COR-L47 (cell line): ENCODE data around the gene FCHSD2.

ENCODE experiments used
- DNase-seq: peaks from one replicate; lab custom pipeline; 2025; lab: John Stamatoyannopoulos, UW

Gene FCHSD2

GRCh38 chr11:73172992-73173656 lies 31.0 kb upstream of the FCHSD2 start:
- no peak for DNase-seq

GRCh38 chr11:73171436-73172161 lies 29.5 kb upstream of the FCHSD2 start:
- DNase-seq: no peak

- DNase-seq: no peak
Observed at GRCh38 chr11:73170140-73170539, 28.0 kb upstream of the FCHSD2 start.

GRCh38 chr11:73168925-73169579 lies 26.9 kb upstream of the FCHSD2 start:
- DNase-seq: no peak

- DNase-seq: no peak
Observed at GRCh38 chr11:73167363-73167954, 25.3 kb upstream of the FCHSD2 start.

- DNase-seq: no peak
Observed at GRCh38 chr11:73164803-73165540, 22.9 kb upstream of the FCHSD2 start.

- DNase-seq: no peak
Observed at GRCh38 chr11:73163638-73164174, 21.6 kb upstream of the FCHSD2 start.

GRCh38 chr11:73162196-73162740 lies 20.1 kb upstream of the FCHSD2 start:
- DNase-seq: no peak

- no peak for DNase-seq
Observed at GRCh38 chr11:73160005-73160760, 18.1 kb upstream of the FCHSD2 start.

- DNase-seq: no peak
Observed at GRCh38 chr11:73159297-73159696, 17.2 kb upstream of the FCHSD2 start.

- DNase-seq: no peak
Observed at GRCh38 chr11:73158356-73159051, 16.4 kb upstream of the FCHSD2 start.

- no peak for DNase-seq
Observed at GRCh38 chr11:73157101-73158010, 15.2 kb upstream of the FCHSD2 start.

- DNase-seq: no peak
Observed at GRCh38 chr11:73156686-73157085, 14.6 kb upstream of the FCHSD2 start.

GRCh38 chr11:73156114-73156513 lies 14.0 kb upstream of the FCHSD2 start:
- no peak for DNase-seq

- no peak for DNase-seq
Observed at GRCh38 chr11:73155102-73155501, 13.0 kb upstream of the FCHSD2 start.

GRCh38 chr11:73154178-73154577 lies 12.1 kb upstream of the FCHSD2 start:
- DNase-seq: no peak

GRCh38 chr11:73152861-73153483 lies 10.9 kb upstream of the FCHSD2 start:
- no peak for DNase-seq

- no peak for DNase-seq
Observed at GRCh38 chr11:73152086-73152853, 10.2 kb upstream of the FCHSD2 start.
